ENCODE results near the gene CBFA2T2. TPM values are rescaled to one million over a fixed set of nuclear protein-coding genes. Genes with fewer than 3 reads are reported as not detected.
A peak's percentile ranks its signal among the peaks of the same experiment; 100 is the strongest.

Gene CBFA2T2
- total RNA-seq, 1 donor: 11.2 TPM

DNA sequence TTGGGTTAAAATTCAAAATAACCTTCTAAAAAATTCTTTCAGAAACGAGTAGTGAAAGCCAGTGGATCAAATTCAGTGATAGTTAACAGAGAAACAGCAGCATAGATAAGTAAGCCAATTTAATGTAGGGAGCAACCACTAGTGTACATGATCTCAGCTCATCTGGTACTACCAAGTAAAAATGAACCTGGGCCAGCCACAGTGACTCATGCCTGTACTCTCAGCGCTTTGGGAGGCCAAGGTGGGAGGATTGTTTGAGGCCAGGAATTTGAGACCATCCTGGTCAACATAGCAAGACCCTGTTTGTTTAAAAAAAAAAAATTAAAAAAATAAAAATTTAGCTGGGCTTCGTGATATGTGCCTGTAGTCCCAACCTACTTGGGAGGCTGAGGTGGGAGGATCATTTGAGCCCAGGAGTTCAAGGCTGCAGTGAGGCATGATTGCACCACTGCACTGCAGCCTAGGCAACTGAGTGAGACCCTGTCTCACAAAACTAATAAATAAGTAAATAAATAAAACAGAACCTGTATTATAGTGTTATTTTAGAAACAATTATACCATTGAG lies 32.4 kb downstream of the CBFA2T2 start:
- Histone ChIP-seq H3K9me3 (ENCODE audit: low read depth, low read length) (no peaks in the 10 kb centered on the region), H3K27ac (ENCODE audit: low read depth, low read length) (no peak overlapping the region), H3K27me3 (ENCODE audit: insufficient read depth, low read length) (no peaks in the 10 kb centered on the region), H3K4me3 (ENCODE audit: insufficient read depth, low read length) (no peak overlapping the region), H3K4me1 (ENCODE audit: insufficient read depth, low read length) (peaks cover 12% of the 10 kb centered on the region), H3K4me2 (ENCODE audit: insufficient read depth, low read length) (no peak overlapping the region), H2AFZ (ENCODE audit: low read length) (no peak overlapping the region), H3K36me3 (ENCODE audit: insufficient read depth, low read length) (no peaks in the 10 kb centered on the region), H3K79me2 (ENCODE audit: insufficient read depth, low read length) (peaks cover 35% of the 10 kb centered on the region), H4K20me1 (ENCODE audit: insufficient read depth, low read length) (no peaks in the 10 kb centered on the region)
- TF ChIP-seq, protein P1, sequence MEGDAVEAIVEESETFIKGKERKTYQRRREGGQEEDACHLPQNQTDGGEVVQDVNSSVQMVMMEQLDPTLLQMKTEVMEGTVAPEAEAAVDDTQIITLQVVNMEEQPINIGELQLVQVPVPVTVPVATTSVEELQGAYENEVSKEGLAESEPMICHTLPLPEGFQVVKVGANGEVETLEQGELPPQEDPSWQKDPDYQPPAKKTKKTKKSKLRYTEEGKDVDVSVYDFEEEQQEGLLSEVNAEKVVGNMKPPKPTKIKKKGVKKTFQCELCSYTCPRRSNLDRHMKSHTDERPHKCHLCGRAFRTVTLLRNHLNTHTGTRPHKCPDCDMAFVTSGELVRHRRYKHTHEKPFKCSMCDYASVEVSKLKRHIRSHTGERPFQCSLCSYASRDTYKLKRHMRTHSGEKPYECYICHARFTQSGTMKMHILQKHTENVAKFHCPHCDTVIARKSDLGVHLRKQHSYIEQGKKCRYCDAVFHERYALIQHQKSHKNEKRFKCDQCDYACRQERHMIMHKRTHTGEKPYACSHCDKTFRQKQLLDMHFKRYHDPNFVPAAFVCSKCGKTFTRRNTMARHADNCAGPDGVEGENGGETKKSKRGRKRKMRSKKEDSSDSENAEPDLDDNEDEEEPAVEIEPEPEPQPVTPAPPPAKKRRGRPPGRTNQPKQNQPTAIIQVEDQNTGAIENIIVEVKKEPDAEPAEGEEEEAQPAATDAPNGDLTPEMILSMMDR (IDR thresholded peaks at IDR 0.05; ENCODE audit: extremely low read depth, low read depth, low read length): no peak
- DNase-seq (ENCODE audit: insufficient read length, low spot score, missing footprints): no peak

DNA sequence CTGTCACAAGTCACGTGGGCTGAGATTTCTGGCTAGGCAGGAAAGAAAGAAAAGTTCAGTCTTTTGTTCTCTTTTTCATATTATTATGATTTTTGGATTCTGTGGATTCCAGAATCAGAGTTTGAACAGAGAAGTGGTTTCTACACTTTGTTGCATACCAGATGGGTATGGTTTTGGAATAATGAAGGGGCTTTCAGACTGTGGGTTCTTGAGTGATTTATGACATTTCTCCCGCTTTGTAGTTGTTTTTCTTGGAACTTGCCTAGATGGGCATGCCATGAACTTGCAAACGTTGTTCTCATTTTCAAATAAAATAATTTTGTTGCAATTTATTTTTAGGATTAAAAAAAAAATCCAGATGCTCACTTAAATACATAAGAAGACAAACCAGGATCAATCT lies 34.4 kb downstream of the CBFA2T2 start:
- H3K4me2 ChIP-seq (ENCODE audit: insufficient read depth, low read length): no peak overlapping the region
- no peaks in the 10 kb centered on the region for H3K9me3 ChIP-seq (ENCODE audit: low read depth, low read length)
- peaks cover 38% of the 10 kb centered on the region for H3K79me2 ChIP-seq (ENCODE audit: insufficient read depth, low read length)
- H4K20me1 ChIP-seq (ENCODE audit: insufficient read depth, low read length): peaks cover 3% of the 10 kb centered on the region
- H2AFZ ChIP-seq (ENCODE audit: low read length): no peak overlapping the region
- no peaks in the 10 kb centered on the region for H3K27me3 ChIP-seq (ENCODE audit: insufficient read depth, low read length)
- TF ChIP-seq, protein P1 (IDR thresholded peaks at IDR 0.05; ENCODE audit: extremely low read depth, low read depth, low read length): no peak
- H3K4me1 ChIP-seq (ENCODE audit: insufficient read depth, low read length): no peaks in the 10 kb centered on the region
- no peak overlapping the region for H3K27ac ChIP-seq (ENCODE audit: low read depth, low read length)
- H3K4me3 ChIP-seq (ENCODE audit: insufficient read depth, low read length): no peak overlapping the region
- DNase-seq (ENCODE audit: insufficient read length, low spot score, missing footprints): no peak
- no peaks in the 10 kb centered on the region for H3K36me3 ChIP-seq (ENCODE audit: insufficient read depth, low read length)

DNA sequence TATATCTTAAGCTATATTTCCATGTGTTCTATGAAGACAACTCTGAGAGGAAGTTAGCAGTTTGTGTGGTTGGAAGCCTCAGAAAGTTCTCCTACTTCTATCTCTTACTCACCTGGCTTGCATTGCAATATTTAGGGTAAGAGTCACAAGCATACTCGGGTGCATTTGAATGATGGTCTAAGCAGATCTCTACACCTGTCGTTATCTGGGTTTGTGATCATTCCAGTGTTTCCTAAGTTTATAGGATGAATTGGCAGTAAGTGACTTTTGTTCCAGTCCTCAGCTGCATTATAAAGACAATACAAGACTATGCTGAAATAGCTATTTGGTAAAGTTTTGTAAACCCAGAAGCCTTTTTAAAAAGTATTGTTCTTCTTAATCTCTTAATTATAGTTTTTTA lies 36.9 kb downstream of the CBFA2T2 start:
- DNase-seq (ENCODE audit: insufficient read length, low spot score, missing footprints): no peak
- Histone ChIP-seq H3K9me3 (ENCODE audit: low read depth, low read length) (no peaks in the 10 kb centered on the region), H3K4me1 (ENCODE audit: insufficient read depth, low read length) (peaks cover 10% of the 10 kb centered on the region), H3K79me2 (ENCODE audit: insufficient read depth, low read length) (peaks cover 25% of the 10 kb centered on the region), H3K27me3 (ENCODE audit: insufficient read depth, low read length) (no peaks in the 10 kb centered on the region), H3K36me3 (ENCODE audit: insufficient read depth, low read length) (no peaks in the 10 kb centered on the region), H3K4me2 (ENCODE audit: insufficient read depth, low read length) (no peak overlapping the region), H2AFZ (ENCODE audit: low read length) (no peak overlapping the region), H3K27ac (ENCODE audit: low read depth, low read length) (no peak overlapping the region), H3K4me3 (ENCODE audit: insufficient read depth, low read length) (no peak overlapping the region), H4K20me1 (ENCODE audit: insufficient read depth, low read length) (peaks cover 5% of the 10 kb centered on the region)
- TF ChIP-seq, protein P1 (IDR thresholded peaks at IDR 0.05; ENCODE audit: extremely low read depth, low read depth, low read length): no peak

DNA sequence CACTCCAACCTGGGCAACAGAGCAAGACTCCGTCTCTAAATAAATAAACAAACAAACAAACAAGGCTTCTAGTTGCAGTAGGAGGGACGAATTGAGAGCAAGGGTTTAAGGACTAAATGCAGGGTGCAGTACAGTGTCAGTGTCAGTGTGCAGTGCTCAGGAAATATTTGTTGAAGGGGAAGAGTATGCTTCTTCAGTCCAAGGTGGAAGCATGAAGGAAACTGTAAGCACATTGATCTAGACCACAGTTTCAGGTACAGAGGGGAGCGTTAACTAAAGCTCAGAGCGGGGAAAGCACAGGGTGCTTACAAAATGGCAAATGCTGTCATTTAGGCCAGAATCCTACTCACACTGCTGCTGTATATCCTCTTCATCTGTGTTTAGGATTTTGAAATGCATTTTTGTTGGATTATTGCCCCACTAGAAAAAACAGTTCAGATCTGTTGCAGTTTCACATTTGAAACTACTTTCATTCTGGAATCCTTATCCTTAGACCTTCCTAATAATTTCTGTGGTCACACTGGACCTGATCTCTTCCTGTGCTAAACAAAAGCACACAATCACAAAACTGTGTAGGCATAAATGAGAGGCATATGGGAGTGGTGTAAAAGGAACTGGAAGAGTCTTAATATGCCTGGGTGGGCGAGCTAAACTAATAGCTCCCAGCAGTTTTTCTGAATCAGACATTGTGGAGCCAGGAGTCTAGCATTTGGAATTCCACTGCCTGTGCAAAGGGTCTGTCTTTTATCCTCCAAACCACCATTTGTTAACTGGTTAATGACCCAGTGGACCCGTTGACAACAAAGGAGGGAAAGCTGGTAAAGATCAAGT lies 41.4 kb downstream of the CBFA2T2 start:
- Histone ChIP-seq H3K36me3 (ENCODE audit: insufficient read depth, low read length) (no peaks in the 10 kb centered on the region), H3K79me2 (ENCODE audit: insufficient read depth, low read length) (peaks cover 22% of the 10 kb centered on the region), H4K20me1 (ENCODE audit: insufficient read depth, low read length) (peaks cover 5% of the 10 kb centered on the region), H3K9me3 (ENCODE audit: low read depth, low read length) (no peaks in the 10 kb centered on the region), H3K27ac (ENCODE audit: low read depth, low read length) (no peak overlapping the region), H2AFZ (ENCODE audit: low read length) (peak overlapping the region; percentile 32), H3K4me1 (ENCODE audit: insufficient read depth, low read length) (peaks cover 13% of the 10 kb centered on the region), H3K27me3 (ENCODE audit: insufficient read depth, low read length) (no peaks in the 10 kb centered on the region), H3K4me3 (ENCODE audit: insufficient read depth, low read length) (peak overlapping the region; percentile 23), H3K4me2 (ENCODE audit: insufficient read depth, low read length) (peak overlapping the region; percentile 63)
- TF ChIP-seq, protein P1 (IDR thresholded peaks at IDR 0.05; ENCODE audit: extremely low read depth, low read depth, low read length): no peak
- peak; percentile 83 for DNase-seq (ENCODE audit: insufficient read length, low spot score, missing footprints)
